GM21381 (cell line): Measurements from ENCODE around the gene MYO3B.
"Not testable (repeated sequence)": the region's sequence is repeated elsewhere in the genome, so short reads cannot be mapped to it uniquely, and the experiment has no call there.

Source experiments
- ATAC-seq: cut with Tn5 transposase; IDR thresholded peaks from one replicate; pipeline ENCODE4 v1.9.1; 2021; ENCODE audit warnings: mild to moderate bottlenecking, moderate library complexity; ENCODE audit not compliant: unreplicated experiment

Gene MYO3B

DNA sequence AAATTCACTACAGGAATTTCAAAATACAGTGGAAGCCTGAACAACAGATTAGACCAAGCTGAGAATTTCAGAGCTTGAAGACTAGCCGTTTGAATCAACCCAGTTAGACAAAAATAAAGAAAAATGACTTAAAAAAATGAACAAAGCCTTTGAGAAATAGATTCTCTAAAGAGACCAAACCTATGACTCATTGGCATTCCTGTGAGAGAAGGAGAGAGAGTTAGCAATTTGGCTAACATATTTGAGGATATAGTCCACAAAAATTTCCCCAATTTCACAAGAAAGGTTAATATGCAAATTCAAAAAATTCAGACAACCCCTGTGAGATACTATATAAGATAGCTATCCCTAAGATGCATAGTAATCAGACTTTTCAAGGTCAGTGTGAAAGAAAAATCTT, 78.0 kb downstream of the MYO3B start:
- no peak for ATAC-seq

DNA sequence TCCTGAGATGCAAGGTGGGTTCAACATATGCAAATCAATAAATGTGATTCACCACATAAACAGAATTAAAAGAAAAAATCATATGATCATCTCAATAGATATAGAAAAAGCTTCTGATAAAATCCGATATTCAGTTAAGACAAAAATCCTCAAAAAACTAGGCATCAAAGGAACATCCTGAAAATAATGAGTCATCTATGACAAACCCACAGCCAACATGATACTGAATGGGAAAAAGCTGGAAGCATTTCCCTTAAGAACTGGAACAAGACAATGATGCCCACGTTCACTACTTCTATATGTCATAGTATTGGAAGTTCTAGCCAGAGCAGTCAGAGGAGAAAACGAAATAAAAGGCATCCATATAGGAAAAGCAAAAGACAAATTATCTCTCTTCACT, 80.4 kb downstream of the MYO3B start:
- ATAC-seq, result no peak

DNA sequence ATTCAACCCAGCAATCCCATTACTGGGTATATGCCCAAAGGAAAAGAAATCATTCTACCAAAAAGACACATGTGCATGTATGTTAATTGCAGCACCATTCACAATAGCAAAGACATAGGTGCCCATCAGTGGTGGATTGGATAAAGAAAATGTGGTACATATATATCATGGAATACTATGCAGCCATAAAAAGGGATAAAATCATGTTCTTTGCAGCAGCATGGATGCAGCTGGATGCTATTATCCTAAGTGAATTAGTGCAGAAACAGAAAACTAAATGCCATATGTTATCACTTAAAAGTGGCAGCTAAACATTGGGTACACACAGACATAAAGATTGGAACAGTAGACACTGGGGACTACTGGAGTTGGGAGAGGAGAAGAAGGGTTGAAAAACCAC, 82.2 kb downstream of the MYO3B start:
- ATAC-seq, result no peak

DNA sequence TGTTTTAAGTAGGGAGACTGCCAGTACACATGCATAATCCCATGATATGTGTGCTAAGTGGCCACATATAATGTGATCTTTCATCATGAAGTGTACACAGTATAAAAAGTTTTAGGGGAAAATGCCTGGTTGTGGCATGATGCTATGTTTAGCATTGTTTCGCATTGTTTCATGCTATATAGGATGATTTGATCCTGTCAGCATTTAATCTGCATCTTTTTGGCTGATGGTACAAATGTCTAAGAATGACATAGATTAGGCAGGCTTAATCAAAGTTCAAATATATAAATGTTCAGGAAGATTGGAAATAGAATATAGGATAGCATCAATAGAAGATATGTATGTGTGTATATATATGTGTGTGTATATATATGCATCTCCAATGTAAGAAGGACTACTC, 83.6 kb downstream of the MYO3B start:
- ATAC-seq, result no peak

- ATAC-seq, result no peak
Observed at GRCh38 chr2:170262343-170262742, 84.4 kb downstream of the MYO3B start.

DNA sequence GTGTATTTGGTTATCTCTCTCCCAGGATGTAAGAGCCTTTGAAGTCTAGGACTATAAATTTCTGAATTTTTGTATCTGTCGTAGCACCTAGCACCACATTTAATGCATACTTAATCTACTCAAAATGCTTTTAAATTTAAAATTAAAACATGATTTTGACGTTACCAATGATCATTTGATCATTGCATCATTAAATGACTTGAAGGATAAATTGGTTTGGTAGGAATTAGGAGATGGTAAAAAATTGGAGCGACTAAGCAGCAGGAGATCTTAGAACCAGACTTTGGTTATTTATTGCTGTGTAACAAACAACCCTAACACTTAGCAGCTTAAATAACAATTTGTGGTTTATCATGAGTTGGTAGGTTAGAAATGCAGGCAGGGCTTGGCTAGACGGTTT, 84.9 kb downstream of the MYO3B start:
- ATAC-seq, result no peak

DNA sequence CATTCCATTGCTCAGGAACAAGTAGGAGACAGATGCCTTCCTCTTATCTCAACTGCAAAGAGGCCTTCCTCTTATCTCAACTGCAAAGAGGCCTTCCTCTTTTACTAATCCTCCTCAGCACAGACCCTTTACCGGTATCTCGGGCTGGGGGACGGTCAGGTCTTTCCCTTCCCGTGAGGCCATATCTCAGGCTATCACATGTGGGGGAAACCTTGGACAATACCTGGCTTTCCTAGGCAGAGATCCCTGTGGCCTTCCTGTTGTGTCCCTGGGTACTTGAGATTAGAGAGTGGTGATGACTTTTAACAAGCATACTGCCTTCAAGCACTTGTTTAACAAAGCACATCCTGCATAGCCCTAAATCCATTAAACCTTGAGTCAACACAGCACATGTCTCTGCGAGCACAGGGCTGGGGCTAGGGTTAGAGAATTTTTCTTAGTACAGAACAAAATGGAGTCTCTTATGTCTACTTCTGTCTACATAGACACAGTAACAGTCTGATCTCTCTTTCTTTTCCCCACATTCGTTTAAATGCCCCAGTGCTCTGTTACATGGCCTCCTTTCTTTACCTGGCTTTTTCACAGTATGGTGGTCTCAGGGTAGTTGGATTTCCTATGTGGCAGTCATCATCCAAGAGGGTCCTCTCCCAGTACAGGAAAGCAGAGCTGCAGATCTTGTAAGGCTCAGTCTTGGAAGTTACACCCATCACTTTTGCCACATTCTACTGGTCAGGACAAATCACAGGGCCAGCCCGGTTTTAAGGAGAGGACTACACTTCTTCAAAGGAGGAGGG, 86.0 kb downstream of the MYO3B start:
- ATAC-seq, result not testable (repeated sequence)

- no peak for ATAC-seq
Observed at GRCh38 chr2:170264522-170264860, 86.5 kb downstream of the MYO3B start.

- ATAC-seq, result no peak
Observed at GRCh38 chr2:170264865-170265264, 86.9 kb downstream of the MYO3B start.

GRCh38 chr2:170265321-170265720, 87.4 kb downstream of the MYO3B start:
- no peak for ATAC-seq

GRCh38 chr2:170266358-170266757, 88.4 kb downstream of the MYO3B start:
- no peak for ATAC-seq

DNA sequence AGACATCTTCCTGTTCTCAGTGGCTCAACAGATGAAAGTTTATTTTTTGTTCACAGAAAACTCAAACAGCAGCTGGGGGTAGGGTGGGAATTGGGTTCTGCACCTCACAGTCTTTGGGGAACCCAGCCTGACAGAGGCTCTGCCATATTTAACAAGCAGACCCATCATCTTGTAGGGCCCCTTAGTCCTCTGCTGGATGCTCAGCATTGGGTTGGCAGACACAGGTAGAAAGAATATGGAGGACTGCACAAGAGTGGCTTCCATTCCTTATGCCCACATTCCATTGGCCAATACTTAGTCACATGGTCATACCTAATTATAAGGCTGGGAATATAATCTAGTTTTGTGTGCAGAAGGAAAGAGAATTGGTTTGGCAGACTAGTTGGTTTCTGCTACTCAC, 89.1 kb downstream of the MYO3B start:
- no peak for ATAC-seq

DNA sequence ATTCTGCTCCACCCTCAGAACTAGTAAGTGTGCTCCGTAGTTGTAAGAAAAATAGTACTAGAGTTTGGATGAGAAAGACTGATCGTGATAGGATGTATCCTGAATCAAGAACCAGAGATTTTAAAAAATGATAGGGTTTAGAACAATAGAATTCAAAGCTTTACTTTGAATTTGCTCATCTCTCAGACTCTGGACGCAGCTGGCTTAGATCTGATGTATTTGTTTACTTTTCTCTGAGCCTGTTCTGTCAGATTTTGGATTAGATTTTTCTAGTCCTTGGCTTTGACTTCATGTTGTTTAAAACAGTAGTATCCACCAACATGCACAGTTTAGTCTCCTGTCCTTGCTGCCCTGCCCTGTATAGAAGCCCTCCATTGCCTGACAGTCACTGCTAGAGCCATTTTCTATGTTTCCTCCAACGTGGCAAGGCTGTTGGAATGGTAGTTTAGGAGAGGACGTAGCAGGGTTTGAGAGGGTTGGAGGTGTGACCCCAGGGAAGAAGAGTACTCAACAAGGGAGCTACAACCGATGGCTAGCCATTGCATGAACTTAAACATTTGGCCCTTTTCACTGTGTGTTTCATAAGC, 92.4 kb downstream of the MYO3B start:
- ATAC-seq, result no peak

- ATAC-seq, result no peak
Observed at GRCh38 chr2:170271340-170271739, 93.4 kb downstream of the MYO3B start.

DNA sequence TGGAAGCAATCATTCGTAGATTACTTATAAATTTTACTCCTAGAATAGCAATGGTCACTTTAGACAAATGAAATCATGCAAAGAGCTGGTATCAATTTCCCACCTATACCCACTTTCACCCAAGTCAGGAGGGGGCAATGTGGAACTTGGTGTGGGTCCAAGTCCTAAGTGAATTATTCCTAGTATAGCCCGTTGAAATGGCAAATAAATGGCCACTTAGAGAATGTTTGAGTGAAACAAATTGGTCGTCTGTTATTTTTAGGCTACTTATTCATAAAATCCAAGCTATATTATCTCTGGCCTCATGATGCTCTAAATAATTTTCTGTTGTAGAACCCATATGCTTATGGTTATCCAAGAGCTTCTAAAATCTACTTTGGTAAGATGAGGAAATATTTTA, 98.1 kb downstream of the MYO3B start:
- ATAC-seq, result no peak

- ATAC-seq, result no peak
Observed at GRCh38 chr2:170276925-170277629, 99.1 kb downstream of the MYO3B start.

DNA sequence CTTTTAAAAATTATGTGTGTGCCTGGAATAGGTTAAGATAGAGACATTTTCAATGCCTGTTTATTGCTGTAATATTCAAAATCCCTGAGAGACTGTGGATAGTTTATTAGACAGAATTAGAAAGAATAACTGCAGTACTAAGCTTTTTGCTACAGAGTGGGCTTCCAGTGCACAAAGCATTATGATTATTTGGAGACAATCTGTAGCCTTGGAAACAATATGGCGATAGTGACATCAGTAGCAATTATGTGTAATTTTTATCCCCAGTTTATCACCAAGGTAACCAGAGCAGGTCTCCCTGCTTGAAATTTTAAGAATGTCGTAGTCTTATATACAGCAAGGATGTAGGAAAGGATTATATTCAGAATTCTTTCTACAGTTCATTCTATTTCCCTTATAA, 100.0 kb downstream of the MYO3B start:
- ATAC-seq, result no peak

DNA sequence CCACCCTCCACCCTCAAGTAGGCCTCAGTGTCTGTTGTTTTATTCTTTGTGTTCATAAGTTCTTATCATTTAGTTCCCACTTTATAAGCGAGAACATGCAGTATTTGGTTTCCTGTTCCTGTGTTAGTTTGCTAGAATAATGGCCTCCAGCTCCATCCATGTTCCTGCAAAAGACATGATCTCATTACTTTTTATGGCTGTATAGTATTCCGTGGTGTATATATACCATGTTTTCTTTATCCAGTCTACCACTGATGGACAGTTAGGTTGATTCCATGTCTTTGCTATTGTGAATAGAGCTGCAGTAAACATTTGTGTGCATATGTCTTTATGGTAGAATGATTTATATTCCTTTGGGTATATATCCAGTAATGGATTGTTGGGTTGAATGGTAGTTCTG, 101.7 kb downstream of the MYO3B start:
- ATAC-seq, result not testable (repeated sequence)

DNA sequence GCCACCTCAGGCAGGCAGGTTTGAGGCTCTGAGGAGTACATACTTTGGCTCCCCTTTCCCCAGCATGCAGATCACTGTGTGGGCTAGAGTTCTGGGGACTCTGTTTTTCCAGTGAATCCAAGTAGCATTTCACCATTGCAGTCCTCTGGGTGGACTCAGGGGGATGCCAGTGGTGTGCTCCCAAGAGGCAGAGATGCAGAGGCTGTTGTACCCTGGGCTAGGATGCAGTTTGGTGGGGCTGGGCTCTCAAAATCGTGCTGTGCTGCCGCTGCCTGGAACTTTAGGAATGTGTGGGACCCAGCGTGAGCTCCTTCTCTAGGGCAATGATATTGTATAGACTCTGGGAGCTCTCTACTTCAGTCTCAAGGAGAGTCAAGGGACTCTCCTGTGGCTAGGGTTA, 104.9 kb downstream of the MYO3B start:
- no peak for ATAC-seq

GRCh38 chr2:170284205-170284604, 106.3 kb downstream of the MYO3B start:
- ATAC-seq, result no peak

GRCh38 chr2:170288859-170289258, 110.9 kb downstream of the MYO3B start:
- ATAC-seq, result no peak

GRCh38 chr2:170291474-170291873, 113.5 kb downstream of the MYO3B start:
- no peak for ATAC-seq
